ENCODE data around the gene C9orf72. TPM values are rescaled to one million over a fixed set of nuclear protein-coding genes. Genes with fewer than 3 reads are reported as not detected.

Gene C9orf72
- total and polyA plus RNA-seq, 9 of the 15 experiments (the other 6 are each of a cell fraction or from before 2014, with no cell fraction given) = 2.3 to 7.3 (median 4.1) TPM

DNA sequence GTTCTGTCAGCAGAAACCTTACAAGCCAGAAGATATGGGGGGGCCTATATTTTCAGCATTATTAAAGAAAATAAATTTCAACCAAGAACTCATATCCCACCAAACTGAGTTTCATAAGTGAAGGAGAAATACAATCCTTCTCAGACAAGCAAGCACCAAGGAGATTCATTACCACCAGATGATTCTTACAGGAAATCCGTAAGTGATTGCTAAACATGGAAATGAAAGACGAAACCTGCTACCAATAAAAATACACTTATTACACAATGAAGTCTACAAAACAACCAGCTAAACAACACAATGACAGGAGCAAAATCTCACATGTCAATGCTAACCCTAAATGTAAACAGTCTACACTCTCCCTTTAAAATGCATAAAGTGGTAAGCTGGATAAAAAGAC, 17.8 kb upstream of the C9orf72 start:
- no peak overlapping the region for H3K4me3 ChIP-seq
- H3K4me1 ChIP-seq (replicated peaks in 1 of 2; ENCODE audit: control insufficient read depth in 2 of 2, insufficient read depth in 2 of 2, low read length in 2 of 2) = no peaks in the 10 kb centered on the region
- intact Hi-C loops (cut with micrococcal nuclease) (no loop called here), in situ Hi-C loops (cut with MboI) (no loop called here)
- no peaks in the 10 kb centered on the region for H3K27me3 ChIP-seq (ENCODE audit: control insufficient read depth in 2 of 2, insufficient read depth in 2 of 2, low read length in 2 of 2)
- TF ChIP-seq MAZ (CRISPR knock-in tag; conservative IDR thresholded peaks at IDR 0.05 in 1 of 2, IDR thresholded peaks at IDR 0.05 in 1 of 2) (no peak), PRPF4 (IDR thresholded peaks at IDR 0.05; ENCODE audit: insufficient read depth, low read depth, low read length, poor library complexity, severe bottlenecking) (no peak), TBL1XR1 (IDR thresholded peaks at IDR 0.05; ENCODE audit: low read length in 2 of 2) (no peak), NFIX (CRISPR knock-in tag; IDR thresholded peaks at IDR 0.05; ENCODE audit: low read depth) (no peak), ZBED1 (IDR thresholded peaks at IDR 0.05) (no peak)
- TF ChIP-seq, protein P1, sequence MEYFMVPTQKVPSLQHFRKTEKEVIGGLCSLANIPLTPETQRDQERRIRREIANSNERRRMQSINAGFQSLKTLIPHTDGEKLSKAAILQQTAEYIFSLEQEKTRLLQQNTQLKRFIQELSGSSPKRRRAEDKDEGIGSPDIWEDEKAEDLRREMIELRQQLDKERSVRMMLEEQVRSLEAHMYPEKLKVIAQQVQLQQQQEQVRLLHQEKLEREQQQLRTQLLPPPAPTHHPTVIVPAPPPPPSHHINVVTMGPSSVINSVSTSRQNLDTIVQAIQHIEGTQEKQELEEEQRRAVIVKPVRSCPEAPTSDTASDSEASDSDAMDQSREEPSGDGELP (CRISPR knock-in tag; IDR thresholded peaks at IDR 0.05; ENCODE audit: borderline replicate concordance) = no peak
- H3K9ac ChIP-seq (ENCODE audit: insufficient read depth in 1 of 2, low read depth in 2 of 2, low read length in 2 of 2) = no peak overlapping the region
- no peaks in the 10 kb centered on the region for H3K36me3 ChIP-seq (ENCODE audit: control insufficient read depth, insufficient read depth, low read length)
- no peak overlapping the region for H3K27ac ChIP-seq (ENCODE audit: extremely low read depth, low read depth, low read length)
- H3K79me2 ChIP-seq (ENCODE audit: control insufficient read depth, insufficient read depth, low read length) = no peaks in the 10 kb centered on the region
- H4K20me1 ChIP-seq (replicated peaks; ENCODE audit: control insufficient read depth, insufficient read depth, low read length) = no peaks in the 10 kb centered on the region
- no peaks in the 10 kb centered on the region for H3K9me1 ChIP-seq (ENCODE audit: control insufficient read depth, insufficient read depth, low read length)
- BruUV-seq (replicated peaks) = no TSS peak
- H3K9me3 ChIP-seq (replicated peaks; ENCODE audit: control insufficient read depth, insufficient read depth, low read depth, low read length) = no peaks in the 10 kb centered on the region
- DNase-seq (ENCODE audit: extremely low read depth in 1 of 4, low spot score in 3 of 4) = no peak
- 6% methylated on average over 2 of the region's 2 CpGs for WGBS (ENCODE audit: insufficient coverage, low coverage, missing lambda C conversion rate)
- no peak overlapping the region for H3K4me2 ChIP-seq (ENCODE audit: insufficient read depth, low read length)
- FAIRE-seq = no peak
- CTCF ChIA-PET (ENCODE audit: low intra/inter-chr PET ratio) = no interaction called here
- ATAC-seq = no peak
- POLR2A ChIA-PET = no interaction called here
- H2AFZ ChIP-seq (ENCODE audit: low read depth, low read length) = no peak overlapping the region

DNA sequence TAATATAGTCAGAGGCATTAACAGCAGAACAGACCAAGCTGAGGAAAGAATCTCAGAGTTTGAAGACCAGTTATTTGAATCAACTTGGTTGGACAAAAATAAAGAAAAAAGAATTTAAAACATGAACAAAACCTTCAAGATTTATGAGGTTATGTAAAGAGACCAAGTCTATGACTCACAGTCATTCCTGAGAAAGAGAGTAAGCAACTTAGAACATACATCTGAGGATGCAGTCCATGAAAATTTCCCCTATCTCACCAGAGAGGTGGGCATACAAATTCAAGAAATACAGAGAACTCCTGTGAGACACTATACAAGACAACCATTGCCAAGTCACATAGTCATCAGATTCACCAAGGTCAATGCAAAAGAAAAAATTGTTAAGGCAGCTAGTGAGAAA, 17.4 kb upstream of the C9orf72 start:
- ChIA-PET CTCF (ENCODE audit: low intra/inter-chr PET ratio) (no interaction called here), POLR2A (no interaction called here)
- H3K27me3 ChIP-seq (ENCODE audit: control insufficient read depth in 2 of 2, insufficient read depth in 2 of 2, low read length in 2 of 2) = no peaks in the 10 kb centered on the region
- no peak overlapping the region for H3K9ac ChIP-seq (ENCODE audit: insufficient read depth in 1 of 2, low read depth in 2 of 2, low read length in 2 of 2)
- ATAC-seq (no peak), FAIRE-seq (no peak), DNase-seq (ENCODE audit: extremely low read depth in 1 of 4, low spot score in 3 of 4) (no peak)
- H3K27ac ChIP-seq (ENCODE audit: extremely low read depth, low read depth, low read length) = no peak overlapping the region
- H3K79me2 ChIP-seq (ENCODE audit: control insufficient read depth, insufficient read depth, low read length) = no peaks in the 10 kb centered on the region
- no TSS peak for BruUV-seq (replicated peaks)
- H4K20me1 ChIP-seq (replicated peaks; ENCODE audit: control insufficient read depth, insufficient read depth, low read length) = no peaks in the 10 kb centered on the region
- in situ Hi-C loops (cut with MboI) (no loop called here), intact Hi-C loops (cut with micrococcal nuclease) (no loop called here)
- no peaks in the 10 kb centered on the region for H3K9me3 ChIP-seq (replicated peaks; ENCODE audit: control insufficient read depth, insufficient read depth, low read depth, low read length)
- H3K4me2 ChIP-seq (ENCODE audit: insufficient read depth, low read length) = no peak overlapping the region
- no peaks in the 10 kb centered on the region for H3K4me1 ChIP-seq (replicated peaks in 1 of 2; ENCODE audit: control insufficient read depth in 2 of 2, insufficient read depth in 2 of 2, low read length in 2 of 2)
- H3K9me1 ChIP-seq (ENCODE audit: control insufficient read depth, insufficient read depth, low read length) = no peaks in the 10 kb centered on the region
- no peak overlapping the region for H3K4me3 ChIP-seq
- H3K36me3 ChIP-seq (ENCODE audit: control insufficient read depth, insufficient read depth, low read length) = no peaks in the 10 kb centered on the region
- H2AFZ ChIP-seq (ENCODE audit: low read depth, low read length) = no peak overlapping the region
- no peak for TF ChIP-seq MTF1 (CRISPR knock-in tag; IDR thresholded peaks at IDR 0.05; ENCODE audit: borderline replicate concordance)
- TF ChIP-seq, protein P2, sequence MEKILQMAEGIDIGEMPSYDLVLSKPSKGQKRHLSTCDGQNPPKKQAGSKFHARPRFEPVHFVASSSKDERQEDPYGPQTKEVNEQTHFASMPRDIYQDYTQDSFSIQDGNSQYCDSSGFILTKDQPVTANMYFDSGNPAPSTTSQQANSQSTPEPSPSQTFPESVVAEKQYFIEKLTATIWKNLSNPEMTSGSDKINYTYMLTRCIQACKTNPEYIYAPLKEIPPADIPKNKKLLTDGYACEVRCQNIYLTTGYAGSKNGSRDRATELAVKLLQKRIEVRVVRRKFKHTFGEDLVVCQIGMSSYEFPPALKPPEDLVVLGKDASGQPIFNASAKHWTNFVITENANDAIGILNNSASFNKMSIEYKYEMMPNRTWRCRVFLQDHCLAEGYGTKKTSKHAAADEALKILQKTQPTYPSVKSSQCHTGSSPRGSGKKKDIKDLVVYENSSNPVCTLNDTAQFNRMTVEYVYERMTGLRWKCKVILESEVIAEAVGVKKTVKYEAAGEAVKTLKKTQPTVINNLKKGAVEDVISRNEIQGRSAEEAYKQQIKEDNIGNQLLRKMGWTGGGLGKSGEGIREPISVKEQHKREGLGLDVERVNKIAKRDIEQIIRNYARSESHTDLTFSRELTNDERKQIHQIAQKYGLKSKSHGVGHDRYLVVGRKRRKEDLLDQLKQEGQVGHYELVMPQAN (IDR thresholded peaks at IDR 0.05; ENCODE audit: borderline replicate concordance) = no peak
- no peak for TF ChIP-seq YY1 (IDR thresholded peaks at IDR 0.05; ENCODE audit: borderline replicate concordance in 1 of 3, control insufficient read depth in 1 of 3, extremely low read depth in 1 of 3, insufficient read depth in 3 of 3, insufficient read length in 1 of 3, insufficient replicate concordance in 2 of 3, low read depth in 1 of 3, low read length in 2 of 3)
- no peak for TF ChIP-seq ZC3H11A (IDR thresholded peaks at IDR 0.05; ENCODE audit: low read depth, low read length)
- TF ChIP-seq U2AF2 (optimal IDR thresholded peaks at IDR 0.05; ENCODE audit: low read depth, low read length) = no peak
- no peak for TF ChIP-seq RUNX1 (IDR thresholded peaks at IDR 0.05; ENCODE audit: low read depth)
- TF ChIP-seq FIP1L1 (IDR thresholded peaks at IDR 0.05; ENCODE audit: low read depth, low read length, poor library complexity, severe bottlenecking) = no peak
- no peak for TF ChIP-seq ZNF717 (CRISPR knock-in tag; IDR thresholded peaks at IDR 0.05)
- TF ChIP-seq RFX7 (CRISPR knock-in tag; IDR thresholded peaks at IDR 0.05) = no peak

Data from K562 (cell line).